ENCODE data around the gene DLG5. TPM values are rescaled to one million over a fixed set of nuclear protein-coding genes. Genes with fewer than 3 reads are reported as not detected.
A peak's percentile ranks its signal among the peaks of the same experiment; 100 is the strongest.

The DLG5 gene
- total RNA-seq, 1 experiment from 2014 or later: 28.4 TPM

- DNase-seq (ENCODE audit: low read depth): no peak
Measured at GRCh38 chr10:77868523-77868922, 58.0 kb downstream of the DLG5 start.

GRCh38 chr10:77867124-77867719, 59.3 kb downstream of the DLG5 start:
- DNase-seq (ENCODE audit: low read depth): no peak

- DNase-seq (ENCODE audit: low read depth): no peak
Measured at GRCh38 chr10:77866598-77866997, 60.0 kb downstream of the DLG5 start.

GRCh38 chr10:77865580-77866324, 60.8 kb downstream of the DLG5 start:
- DNase-seq (ENCODE audit: low read depth): no peak

GRCh38 chr10:77864151-77864851, 62.3 kb downstream of the DLG5 start:
- DNase-seq (ENCODE audit: low read depth): no peak

- no peak for DNase-seq (ENCODE audit: low read depth)
Measured at GRCh38 chr10:77863446-77863845, 63.1 kb downstream of the DLG5 start.

- DNase-seq (ENCODE audit: low read depth): no peak
Measured at GRCh38 chr10:77862595-77862994, 64.0 kb downstream of the DLG5 start.

GRCh38 chr10:77861366-77861765, 65.2 kb downstream of the DLG5 start:
- no peak for DNase-seq (ENCODE audit: low read depth)

GRCh38 chr10:77859865-77860282, 66.7 kb downstream of the DLG5 start:
- no peak for DNase-seq (ENCODE audit: low read depth)

- no peak for DNase-seq (ENCODE audit: low read depth)
Measured at GRCh38 chr10:77859200-77859864, 67.2 kb downstream of the DLG5 start.

- no peak for DNase-seq (ENCODE audit: low read depth)
Measured at GRCh38 chr10:77857272-77857671, 69.3 kb downstream of the DLG5 start.

- DNase-seq (ENCODE audit: low read depth): no peak
Measured at GRCh38 chr10:77856566-77856965, 70.0 kb downstream of the DLG5 start.

- DNase-seq (ENCODE audit: low read depth): no peak
Measured at GRCh38 chr10:77855404-77856155, 71.0 kb downstream of the DLG5 start.

- no peak for DNase-seq (ENCODE audit: low read depth)
Measured at GRCh38 chr10:77854115-77854514, 72.4 kb downstream of the DLG5 start.

- no peak for DNase-seq (ENCODE audit: low read depth)
Measured at GRCh38 chr10:77853256-77853655, 73.3 kb downstream of the DLG5 start.

GRCh38 chr10:77850620-77851231, 75.8 kb downstream of the DLG5 start:
- DNase-seq (ENCODE audit: low read depth): no peak

- DNase-seq (ENCODE audit: low read depth): no peak
Measured at GRCh38 chr10:77849039-77849664, 77.4 kb downstream of the DLG5 start.

- DNase-seq (ENCODE audit: low read depth): peak; percentile 75
Measured at GRCh38 chr10:77846718-77847311, 79.7 kb downstream of the DLG5 start.

GRCh38 chr10:77845451-77845850, 81.1 kb downstream of the DLG5 start:
- no peak for DNase-seq (ENCODE audit: low read depth)

Measured in HT1080 (cell line).